Occipital lobe (tissue), 2 donors: ENCODE data around the gene UROC1. TPM values are rescaled to one million over a fixed set of nuclear protein-coding genes. Genes with fewer than 3 reads are reported as not detected.

ENCODE experiments used
- DNase-seq: peaks from one replicate; lab custom pipeline; 2025; lab: John Stamatoyannopoulos, UW
- total RNA-seq: library from RNA; depleted of rRNA; stranded (reverse); fragments of >200 nt; gene quantifications from one replicate; pipeline ENCODE4 v1.2.3, GENCODE V29; 2014

Gene UROC1
- total RNA-seq, 1 donor from 2014 or later: not detected

DNA sequence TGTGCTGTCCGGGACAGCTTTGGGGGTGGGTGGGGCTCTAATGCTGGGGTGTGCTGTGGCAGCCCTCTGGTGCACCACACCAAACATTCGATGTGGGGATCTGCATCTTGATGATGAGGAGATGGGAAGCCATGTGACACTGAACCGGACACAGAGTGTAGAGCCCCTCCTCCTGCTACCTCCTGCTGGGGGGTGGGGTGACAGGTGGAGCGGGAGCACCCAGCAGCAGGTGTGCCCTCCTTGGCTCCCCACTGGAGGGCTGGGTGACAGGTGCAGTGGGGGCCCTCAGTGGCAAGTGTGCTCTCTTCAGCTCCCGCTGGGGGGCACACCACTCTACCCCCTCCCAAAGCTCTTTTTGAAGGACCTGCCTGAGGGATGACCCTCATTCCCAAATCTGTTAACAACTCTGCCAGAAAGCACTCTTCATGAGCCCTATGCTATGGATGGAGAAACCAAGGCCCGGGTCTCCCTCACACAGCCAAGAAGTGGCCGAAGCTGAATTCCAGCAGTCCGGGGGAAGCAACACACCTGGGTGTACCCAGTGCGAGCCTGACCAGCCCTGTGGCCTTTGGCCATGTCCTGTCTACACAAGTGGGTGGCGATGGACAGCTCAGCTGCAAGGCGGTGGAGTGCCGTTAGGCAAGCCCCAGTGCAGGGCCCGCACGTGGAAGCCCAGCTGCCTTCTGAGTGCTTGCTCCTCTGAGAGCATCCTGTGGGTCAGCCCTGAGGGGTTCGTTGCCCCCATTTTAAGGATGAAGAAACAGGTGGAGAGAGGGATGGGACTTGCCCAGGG is 609 bp upstream of the UROC1 start:
- no peak for DNase-seq

DNA sequence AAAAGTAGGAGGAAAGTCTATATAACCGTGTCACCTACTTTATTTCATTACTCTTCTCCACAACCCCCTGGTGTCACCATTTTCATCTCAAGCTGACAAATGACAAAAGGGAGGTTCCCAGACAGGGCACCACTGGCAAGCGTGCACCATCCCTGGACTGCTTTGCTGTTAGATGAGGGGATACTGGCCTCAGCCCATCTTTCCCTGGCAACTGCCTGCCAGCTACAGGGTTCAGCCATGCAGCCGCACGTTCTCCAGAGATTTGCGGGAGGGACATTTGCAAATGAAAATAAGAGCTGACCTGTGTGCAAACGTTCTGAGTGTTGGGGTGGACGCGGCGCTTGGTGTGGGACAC is 660 bp downstream of the UROC1 start:
- DNase-seq: no peak

DNA sequence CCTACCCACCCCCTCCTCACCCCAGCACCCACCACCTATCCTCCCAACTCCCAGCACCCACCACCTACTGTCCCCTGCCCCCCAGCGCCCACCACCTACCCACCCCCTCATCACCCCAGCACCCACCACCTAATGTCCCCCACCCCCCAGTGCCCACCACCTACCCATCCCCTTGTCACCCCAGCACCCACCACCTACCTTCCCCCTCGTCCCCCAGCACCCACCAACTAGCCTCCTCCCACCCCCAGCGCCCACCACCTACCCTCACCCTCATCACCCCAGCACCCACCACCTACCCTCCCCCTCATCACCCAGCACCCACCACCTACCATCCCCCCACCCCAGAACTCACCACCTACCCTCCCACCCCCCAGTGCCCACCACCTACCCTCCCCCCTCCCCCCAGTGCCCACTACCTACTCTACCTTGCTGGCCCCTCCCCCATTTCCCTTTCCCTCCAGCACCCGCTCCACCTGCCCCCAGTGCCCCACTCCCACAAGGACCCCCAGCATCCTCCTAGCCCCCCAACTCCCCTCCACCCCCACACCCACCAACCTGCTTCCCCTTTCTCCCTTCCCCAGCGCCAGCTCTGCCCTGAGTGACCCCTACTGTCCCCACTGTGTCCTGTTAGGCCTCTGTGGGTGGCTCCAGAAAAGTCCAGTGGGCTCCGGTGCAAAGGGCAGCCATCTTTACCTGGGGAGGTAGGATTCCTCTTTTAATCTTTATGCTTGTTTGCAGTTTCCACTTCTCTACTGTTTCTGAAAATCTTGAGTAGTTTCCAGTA is 1.2 kb downstream of the UROC1 start:
- DNase-seq: no peak

DNA sequence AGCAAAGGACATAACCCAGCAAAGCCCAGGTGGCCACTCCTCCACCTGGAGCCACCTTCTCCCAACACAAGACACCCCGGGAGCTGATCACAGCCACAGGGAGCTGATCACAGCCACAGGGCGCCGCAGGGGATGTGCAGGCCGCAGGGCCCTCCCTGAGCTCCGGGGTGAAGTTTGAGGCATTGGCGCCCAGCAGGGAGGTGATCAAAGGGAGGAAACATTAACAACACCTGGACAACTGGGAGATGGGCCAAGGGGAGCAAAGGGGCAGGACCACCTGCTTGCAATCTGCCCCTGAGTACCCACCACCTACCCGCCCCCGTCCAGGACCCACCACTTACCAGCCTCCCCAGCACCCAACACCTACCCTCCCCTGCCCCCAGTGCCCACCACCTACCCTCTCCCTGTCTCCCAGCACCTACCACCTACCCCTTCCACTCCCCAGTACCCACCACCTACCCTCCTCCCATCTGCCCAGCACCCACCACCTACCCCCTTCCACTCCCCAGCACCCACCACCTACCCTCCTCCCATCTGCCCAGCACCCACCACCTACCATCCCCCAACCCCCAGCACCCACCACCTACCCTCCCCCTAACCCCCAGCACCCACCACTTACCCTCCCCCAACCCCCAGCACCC is 2.4 kb downstream of the UROC1 start:
- no peak for DNase-seq

- no peak for DNase-seq
Measured at GRCh38 chr3:126514161-126514560, 3.4 kb downstream of the UROC1 start.

DNA sequence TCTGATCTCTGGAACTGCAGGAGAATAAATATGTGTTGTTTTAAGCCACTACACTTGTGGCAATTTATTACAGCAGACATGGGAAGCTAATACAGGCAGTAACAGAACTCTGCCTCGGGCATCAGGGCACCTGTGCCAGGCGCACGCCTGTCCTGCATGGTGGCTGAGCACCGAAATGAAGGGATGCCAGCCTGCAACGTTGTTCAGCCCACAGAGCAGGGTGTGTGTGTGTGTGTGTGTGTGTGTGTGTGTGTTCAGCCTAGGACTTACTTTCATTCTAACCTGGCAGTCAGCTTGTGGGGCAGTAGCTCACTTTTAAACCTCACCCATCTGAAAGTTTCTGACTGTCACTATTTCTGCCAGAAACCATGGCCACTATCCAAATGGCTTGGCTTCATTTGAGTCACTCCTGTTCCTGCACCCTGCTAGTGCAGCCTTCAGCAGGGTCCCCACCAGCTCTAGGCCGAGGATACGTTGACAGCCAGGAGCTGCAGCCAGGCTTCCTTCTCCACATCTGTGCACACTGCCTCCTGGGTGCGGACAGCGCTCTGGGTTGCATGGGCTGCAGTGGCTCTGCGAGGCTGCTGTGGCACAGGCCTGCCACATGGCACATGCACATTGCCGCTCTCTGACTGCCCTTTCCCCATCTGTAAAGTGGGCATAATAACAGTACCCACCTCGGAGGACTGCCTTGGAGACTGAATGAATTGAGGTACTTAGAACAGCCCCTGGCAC is 4.5 kb downstream of the UROC1 start:
- no peak for DNase-seq

DNA sequence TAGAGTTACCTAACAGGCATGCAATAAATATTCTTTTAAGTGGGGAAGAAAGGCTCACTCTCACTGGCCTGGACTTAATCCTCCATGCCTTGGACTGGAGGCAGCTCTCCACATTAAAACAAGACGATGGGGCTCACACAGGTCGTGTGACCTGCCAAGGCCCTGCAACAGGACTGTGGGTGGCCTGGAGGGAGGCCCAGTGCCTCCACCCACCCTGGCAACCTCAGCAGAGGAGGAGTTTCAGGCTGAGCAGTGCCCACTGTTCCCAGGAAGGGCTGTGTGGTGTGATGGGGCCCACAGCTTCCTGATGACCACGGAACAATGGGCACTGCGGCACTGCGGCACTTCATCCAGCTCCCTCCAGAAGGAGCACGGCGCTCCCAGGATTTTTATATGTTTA is 5.5 kb downstream of the UROC1 start:
- no peak for DNase-seq

DNA sequence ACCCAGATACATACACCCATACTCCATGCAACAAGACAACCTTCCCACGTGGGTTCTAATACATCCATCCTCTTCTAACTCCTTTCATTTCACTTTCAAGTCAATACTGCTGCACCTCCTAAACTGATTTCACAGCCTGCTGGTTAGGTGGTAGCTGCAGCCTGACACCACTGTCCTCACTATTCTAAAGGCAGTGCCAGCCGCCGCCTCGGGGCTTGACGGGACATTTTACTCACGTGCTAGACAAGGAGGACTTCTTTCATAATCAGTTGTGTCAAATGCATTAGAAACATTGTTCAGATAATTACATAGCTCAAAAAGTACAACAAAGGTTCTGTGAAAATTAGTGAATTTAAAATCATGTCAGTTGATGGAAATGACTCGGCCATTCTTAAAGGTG is 6.3 kb downstream of the UROC1 start:
- no peak for DNase-seq

GRCh38 chr3:126510308-126510910 is 7.2 kb downstream of the UROC1 start:
- DNase-seq: no peak

- no peak for DNase-seq
Measured at GRCh38 chr3:126509597-126510307, 7.8 kb downstream of the UROC1 start.

GRCh38 chr3:126508564-126508964 is 9.0 kb downstream of the UROC1 start:
- DNase-seq: no peak

GRCh38 chr3:126507886-126508285 is 9.7 kb downstream of the UROC1 start:
- no peak for DNase-seq

- DNase-seq: no peak
Measured at GRCh38 chr3:126503701-126504100, 13.9 kb downstream of the UROC1 start.

DNA sequence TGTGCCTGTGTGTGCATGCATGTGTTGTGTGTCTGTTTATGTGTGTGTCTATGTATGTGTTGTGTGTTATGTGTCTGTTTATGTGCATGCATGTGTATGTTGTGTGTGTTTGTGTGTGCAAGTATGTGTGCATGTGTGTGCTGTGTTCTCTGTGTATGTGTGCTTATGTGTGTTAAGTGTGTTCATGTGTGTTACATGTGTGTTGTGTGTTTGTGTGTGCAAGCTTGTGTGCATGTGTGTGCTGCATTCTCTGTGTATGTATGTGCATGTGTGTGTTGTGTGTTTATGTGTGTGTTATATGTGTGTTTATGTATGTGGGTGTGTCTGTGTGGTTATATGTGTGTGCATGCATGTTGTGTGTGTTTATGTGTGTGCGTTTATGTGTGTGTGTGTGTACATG is 14.9 kb downstream of the UROC1 start:
- no peak for DNase-seq

DNA sequence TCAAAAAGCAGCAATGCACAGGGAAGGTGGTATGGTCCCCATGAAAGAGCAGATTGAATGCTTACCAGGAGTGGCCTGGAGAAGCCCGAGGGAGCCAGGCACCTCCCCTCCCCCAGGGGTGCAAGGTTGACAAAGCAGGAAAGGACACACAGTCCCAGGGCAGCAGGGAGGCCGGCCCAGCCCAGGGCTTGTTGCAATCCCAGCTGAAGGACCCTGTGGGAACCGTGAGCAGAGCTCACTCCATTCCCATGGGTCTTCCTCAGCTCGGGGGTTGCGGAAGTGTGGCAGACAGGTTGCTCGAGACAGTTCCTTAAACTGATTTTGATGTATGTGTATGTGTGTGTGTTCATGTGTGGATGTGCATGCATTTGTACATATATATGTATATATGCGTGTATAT is 15.8 kb downstream of the UROC1 start:
- no peak for DNase-seq

- no peak for DNase-seq
Measured at GRCh38 chr3:126501054-126501453, 16.5 kb downstream of the UROC1 start.

DNA sequence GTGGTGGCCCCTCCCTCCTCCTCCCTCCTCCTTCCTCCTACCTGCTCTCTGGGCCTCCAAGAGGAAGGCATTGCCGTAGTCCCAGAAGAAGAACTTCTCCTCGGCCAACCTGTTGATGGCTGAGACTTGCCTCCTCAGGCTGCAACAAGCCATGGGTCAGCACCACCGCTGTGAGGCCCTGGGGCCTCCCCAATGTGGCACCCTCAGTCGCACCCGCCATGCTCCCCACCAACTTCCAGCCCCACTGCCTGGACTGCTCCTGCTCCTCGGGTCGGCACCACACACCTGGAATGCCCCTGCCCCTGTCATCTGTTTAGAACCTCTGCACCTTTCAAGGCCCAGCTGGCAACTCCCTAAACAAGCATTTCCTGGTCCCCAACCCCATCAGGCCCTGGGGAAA is 17.6 kb downstream of the UROC1 start:
- no peak for DNase-seq

DNA sequence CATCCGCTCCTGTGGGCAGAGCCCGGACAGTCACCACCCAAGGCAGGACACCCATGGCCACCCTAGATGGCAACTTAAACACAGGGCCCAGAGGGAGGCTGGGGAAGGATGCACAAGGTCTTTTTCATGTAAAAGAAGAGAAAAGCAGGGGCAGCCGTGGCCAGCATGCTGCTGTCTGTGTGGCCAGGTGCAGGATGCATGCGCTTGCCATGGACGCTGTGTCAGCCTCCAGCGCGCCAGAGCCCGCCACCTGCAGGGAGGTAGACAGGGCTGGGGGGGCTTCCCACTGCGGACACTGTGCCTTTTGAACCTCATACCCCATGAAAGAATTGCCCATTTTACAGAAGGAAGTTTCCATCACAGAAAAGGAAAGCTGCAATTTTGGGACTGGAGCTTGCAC is 18.2 kb downstream of the UROC1 start:
- no peak for DNase-seq

GRCh38 chr3:126498929-126499328 is 18.6 kb downstream of the UROC1 start:
- no peak for DNase-seq

DNA sequence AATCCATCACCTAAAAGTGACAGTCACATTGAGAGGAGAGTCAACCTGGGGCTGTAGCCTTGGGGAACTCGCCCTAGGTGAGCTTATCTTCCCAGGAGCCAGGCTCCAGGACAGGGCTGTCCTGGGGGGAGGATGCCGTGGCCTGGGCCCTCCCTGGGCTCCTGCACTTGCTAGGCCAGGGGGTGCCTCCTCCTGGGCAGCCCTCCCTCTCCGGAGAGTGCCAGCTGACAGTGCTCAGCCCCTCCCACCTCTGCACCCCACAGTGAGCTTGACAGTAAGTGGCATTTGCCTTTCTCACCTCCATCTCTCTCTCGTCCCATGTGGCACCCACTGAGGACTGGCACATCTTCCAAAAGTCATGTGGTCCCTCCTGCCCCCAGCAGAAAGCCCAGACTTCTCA is 19.1 kb downstream of the UROC1 start:
- DNase-seq: no peak

DNA sequence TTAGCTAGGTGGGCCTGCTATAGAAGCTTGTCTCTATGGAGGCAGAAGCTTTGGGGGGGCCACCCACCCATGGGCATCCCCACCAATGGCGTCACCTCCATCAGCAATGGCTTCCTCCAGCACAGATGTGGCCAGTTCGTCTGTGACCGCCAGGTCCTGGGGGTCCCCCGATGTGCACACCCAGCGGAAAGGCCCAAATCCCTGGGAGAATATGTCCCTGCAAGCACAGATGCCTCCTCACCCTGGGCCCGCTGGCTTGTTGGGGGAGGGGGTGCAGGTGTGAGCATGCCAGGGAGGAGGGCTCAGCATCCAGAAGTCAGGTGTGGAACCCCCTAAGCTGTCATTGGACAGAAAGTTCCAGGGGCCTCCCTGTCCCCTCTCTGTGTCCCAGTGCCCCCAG is 19.6 kb downstream of the UROC1 start:
- no peak for DNase-seq
